IPS DF 6.9 (cell line): Measurements from ENCODE around the gene AOAH.

Experiments
- DNase-seq: peaks from one replicate; pipeline ENCODE4 v3.0.0-alpha.2; 2013; ENCODE audit warnings: low read depth, low spot score
- H3K27ac ChIP-seq: one replicate; pipeline ENCODE4 v1.5.1; 2013; ENCODE audit warnings: low read length, control low read depth
- H3K27me3 ChIP-seq: 2 replicates; pipeline ENCODE4 v1.6.1; 2013; ENCODE audit warnings: mild to moderate bottlenecking, low read length; ENCODE audit not compliant: control insufficient read depth, insufficient read depth
- H3K36me3 ChIP-seq: 2 replicates; pipeline ENCODE4 v1.6.1; 2013; ENCODE audit warnings: low read length; ENCODE audit not compliant: control insufficient read depth, insufficient read depth
- H3K4me1 ChIP-seq: 2 replicates; pipeline ENCODE4 v1.6.1; 2013; ENCODE audit warnings: low read length; ENCODE audit not compliant: control insufficient read depth, insufficient read depth
- H3K4me3 ChIP-seq: 2 replicates; pipeline ENCODE4 v1.5.1; 2013; ENCODE audit warnings: mild to moderate bottlenecking, low read length
- H3K9me3 ChIP-seq: 2 replicates; pipeline ENCODE4 v1.6.1; 2013; ENCODE audit warnings: low read length, inconsistent platforms; ENCODE audit not compliant: control insufficient read depth, insufficient read depth
- WGBS: extraction: QIAGEN DNeasy Blood & Tissue Kit; methylation state at CpG from one replicate; pipeline ENCODE4 v1.1.7; 2013; ENCODE audit warnings: mixed read lengths, missing lambda C conversion rate; ENCODE audit not compliant: insufficient read length, insufficient coverage; 5-methylcytosine and 5-hydroxymethylcytosine counted together

The AOAH gene

GRCh38 chr7:36615852-36616540 is 108.3 kb downstream of the AOAH start:
- no CpG with 5 or more reads among the region's 10 CpGs for WGBS

GRCh38 chr7:36614959-36615358 is 109.3 kb downstream of the AOAH start:
- WGBS, result no CpG with 5 or more reads among the region's 2 CpGs
- Histone ChIP-seq H3K27me3 (no peaks in the 10 kb centered on the region), H3K9me3 (no peaks in the 10 kb centered on the region), H3K4me3 (no peak overlapping the region), H3K36me3 (no peaks in the 10 kb centered on the region), H3K4me1 (peaks cover 2% of the 10 kb centered on the region; the same call in 1 of the 2 replicates), H3K27ac (no peak overlapping the region)
- DNase-seq, result no peak

More at GRCh38 chr7:36615852-36616540, 108.3 kb downstream of the AOAH start:
- Histone ChIP-seq H3K4me3 (no peak overlapping the region), H3K36me3 (no peaks in the 10 kb centered on the region), H3K9me3 (no peaks in the 10 kb centered on the region), H3K27me3 (no peaks in the 10 kb centered on the region), H3K4me1 (peaks cover 2% of the 10 kb centered on the region; the same call in 1 of the 2 replicates), H3K27ac (no peak overlapping the region)
- DNase-seq, result no peak

GRCh38 chr7:36613031-36613614 is 111.2 kb downstream of the AOAH start:
- Histone ChIP-seq H3K4me3 (no peak overlapping the region), H3K4me1 (peaks cover 4% of the 10 kb centered on the region; the same call in 1 of the 2 replicates), H3K9me3 (no peaks in the 10 kb centered on the region), H3K27me3 (no peaks in the 10 kb centered on the region), H3K27ac (no peak overlapping the region), H3K36me3 (no peaks in the 10 kb centered on the region)
- no CpG with 5 or more reads among the region's 4 CpGs for WGBS
- no peak for DNase-seq

- no peaks in the 10 kb centered on the region for H3K36me3 ChIP-seq
- no CpG with 5 or more reads among the region's 6 CpGs for WGBS
Observed at GRCh38 chr7:36611703-36612102, 112.6 kb downstream of the AOAH start.

GRCh38 chr7:36607721-36608095 is 116.6 kb downstream of the AOAH start:
- DNase-seq, result no peak
- Histone ChIP-seq H3K27me3 (no peaks in the 10 kb centered on the region), H3K36me3 (no peaks in the 10 kb centered on the region), H3K9me3 (no peaks in the 10 kb centered on the region), H3K4me3 (no peak overlapping the region), H3K4me1 (0 out of 2 replicates have a peak, but pooled peaks cover 1% of the 10 kb centered on the region), H3K27ac (no peak overlapping the region)
- no CpG with 5 or more reads among the region's 3 CpGs for WGBS

More at GRCh38 chr7:36611703-36612102, 112.6 kb downstream of the AOAH start:
- no peaks in the 10 kb centered on the region for H3K9me3 ChIP-seq
- DNase-seq, result no peak
- peaks cover 4% of the 10 kb centered on the region; the same call in 1 of the 2 replicates for H3K4me1 ChIP-seq
- H3K27ac ChIP-seq, result no peak overlapping the region
- H3K27me3 ChIP-seq, result no peaks in the 10 kb centered on the region
- H3K4me3 ChIP-seq, result no peak overlapping the region

DNA sequence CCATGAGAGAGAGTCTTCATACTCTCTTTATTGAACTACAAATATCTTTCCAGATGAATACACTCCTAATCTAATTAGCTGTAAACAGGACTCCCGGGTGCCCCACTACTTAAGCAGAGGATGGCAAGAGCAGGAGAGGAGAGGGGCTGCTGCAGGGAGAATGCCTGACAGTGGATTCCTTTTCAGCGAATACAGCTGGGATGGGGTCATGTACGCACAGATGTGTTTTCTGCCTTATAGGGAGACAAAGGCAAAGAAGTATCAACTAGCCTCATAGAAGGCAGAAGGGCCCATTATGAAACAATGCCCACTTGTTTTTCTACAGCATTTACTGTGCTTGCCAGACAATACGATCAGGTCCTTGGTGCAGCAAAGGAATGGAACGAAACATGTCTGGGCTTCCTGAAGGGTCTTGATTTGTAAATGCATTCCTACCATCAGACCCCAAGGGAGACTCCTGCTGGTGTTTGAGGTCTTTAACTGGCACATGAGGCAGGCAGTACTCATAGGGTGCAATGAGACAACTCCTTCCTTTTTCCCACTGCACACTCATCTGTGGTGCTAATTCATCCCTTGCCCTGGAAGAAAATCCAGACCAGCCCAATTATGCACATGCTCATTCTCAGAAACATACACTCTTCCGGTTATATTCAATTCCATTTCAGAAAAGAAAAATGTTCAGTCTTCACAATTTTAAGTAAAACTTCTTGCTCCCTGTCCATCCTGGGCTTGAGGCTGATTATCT is 117.1 kb downstream of the AOAH start:
- DNase-seq, result no peak
- no CpG with 5 or more reads among the region's 6 CpGs for WGBS
- Histone ChIP-seq H3K4me3 (no peak overlapping the region), H3K27me3 (no peaks in the 10 kb centered on the region), H3K27ac (no peak overlapping the region), H3K36me3 (no peaks in the 10 kb centered on the region), H3K9me3 (no peaks in the 10 kb centered on the region), H3K4me1 (0 out of 2 replicates have a peak, but pooled peaks cover 1% of the 10 kb centered on the region)

DNA sequence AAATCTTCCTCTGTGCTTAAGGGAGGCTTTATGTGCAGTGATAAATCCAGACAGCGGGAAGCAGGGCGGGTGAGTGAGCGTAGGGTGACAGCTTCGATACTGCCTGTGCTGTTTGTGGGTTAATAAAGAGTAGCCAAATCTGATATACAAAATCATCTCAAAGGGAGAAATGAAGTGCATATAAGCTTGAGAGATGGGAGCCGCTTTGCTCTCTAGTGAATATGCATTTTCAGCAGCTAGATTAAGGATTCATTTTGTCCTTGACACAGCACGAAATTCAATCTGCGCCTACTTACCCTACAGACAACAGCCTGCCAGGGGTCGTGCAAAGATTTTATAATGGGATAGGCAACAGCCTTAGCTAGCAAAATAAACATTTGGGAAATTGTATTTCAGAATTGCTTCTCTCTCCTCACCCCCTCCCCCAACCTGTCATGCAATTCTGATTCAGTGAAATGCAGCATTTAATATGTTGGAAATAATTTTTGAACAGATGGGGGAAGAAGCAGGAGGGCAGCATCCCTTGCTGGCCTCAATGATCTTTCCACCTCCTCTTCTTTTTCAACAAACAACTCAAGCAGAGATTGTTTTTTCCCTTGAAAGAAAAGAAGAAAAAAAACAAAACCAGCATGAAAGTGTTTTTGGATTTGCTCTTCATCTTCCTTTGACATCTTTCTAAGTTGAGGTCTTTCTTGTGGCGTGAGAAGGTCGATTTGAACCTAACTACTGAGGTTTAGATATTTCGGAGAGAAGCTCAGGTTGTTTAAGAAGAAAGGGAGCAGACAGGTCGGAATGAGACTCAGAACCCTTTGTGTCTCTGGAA is 117.9 kb downstream of the AOAH start:
- no peak for DNase-seq
- no CpG with 5 or more reads among the region's 12 CpGs for WGBS
- H3K4me1 ChIP-seq, result 0 out of 2 replicates have a peak, but pooled peaks cover 1% of the 10 kb centered on the region
- no peak overlapping the region for H3K4me3 ChIP-seq
- no peaks in the 10 kb centered on the region for H3K9me3 ChIP-seq
- no peak overlapping the region for H3K27ac ChIP-seq
- H3K27me3 ChIP-seq, result no peaks in the 10 kb centered on the region
- H3K36me3 ChIP-seq, result no peaks in the 10 kb centered on the region

DNA sequence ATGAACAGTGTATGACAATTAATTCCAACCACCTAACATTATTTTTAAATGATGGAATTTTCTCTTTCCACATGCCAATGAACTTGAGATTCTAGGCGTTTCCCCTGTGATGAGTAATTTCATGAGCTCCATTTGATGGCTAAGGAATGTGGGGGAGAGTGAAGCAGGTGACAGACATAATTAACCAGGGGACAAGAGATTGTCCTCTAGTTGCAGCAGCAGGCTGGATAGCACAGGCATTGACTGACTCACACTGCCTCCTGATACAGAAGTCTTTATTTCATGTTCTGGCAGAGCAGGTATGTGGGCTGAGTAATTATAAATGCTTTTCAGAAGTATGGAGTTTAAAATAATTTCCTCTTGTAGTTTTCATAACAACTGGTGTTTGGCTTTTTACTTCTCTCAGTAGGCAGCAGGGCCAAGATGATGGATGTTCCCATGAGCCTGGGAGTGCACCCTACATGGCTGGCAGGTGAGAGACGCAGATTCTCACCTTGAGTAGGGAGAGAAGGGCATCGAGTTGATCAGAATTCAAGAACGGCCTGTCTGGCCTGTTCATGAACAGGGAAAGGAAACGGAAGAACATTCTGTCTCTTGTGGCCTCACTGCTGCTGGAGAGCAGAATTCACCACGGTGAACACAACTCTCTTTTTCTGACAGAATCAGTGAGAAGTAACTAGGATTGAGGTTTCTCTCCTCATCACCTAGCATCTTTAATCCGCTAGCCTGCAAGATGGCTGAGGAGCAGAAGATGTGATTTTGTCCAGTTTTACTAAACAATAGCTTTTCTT is 118.8 kb downstream of the AOAH start:
- H3K36me3 ChIP-seq, result no peaks in the 10 kb centered on the region
- no peak overlapping the region for H3K4me3 ChIP-seq
- no peak overlapping the region for H3K27ac ChIP-seq
- no peak for DNase-seq
- H3K27me3 ChIP-seq, result no peaks in the 10 kb centered on the region
- WGBS, result no CpG with 5 or more reads among the region's 7 CpGs
- H3K4me1 ChIP-seq, result 0 out of 2 replicates have a peak, but pooled peaks cover 1% of the 10 kb centered on the region
- H3K9me3 ChIP-seq, result no peaks in the 10 kb centered on the region

DNA sequence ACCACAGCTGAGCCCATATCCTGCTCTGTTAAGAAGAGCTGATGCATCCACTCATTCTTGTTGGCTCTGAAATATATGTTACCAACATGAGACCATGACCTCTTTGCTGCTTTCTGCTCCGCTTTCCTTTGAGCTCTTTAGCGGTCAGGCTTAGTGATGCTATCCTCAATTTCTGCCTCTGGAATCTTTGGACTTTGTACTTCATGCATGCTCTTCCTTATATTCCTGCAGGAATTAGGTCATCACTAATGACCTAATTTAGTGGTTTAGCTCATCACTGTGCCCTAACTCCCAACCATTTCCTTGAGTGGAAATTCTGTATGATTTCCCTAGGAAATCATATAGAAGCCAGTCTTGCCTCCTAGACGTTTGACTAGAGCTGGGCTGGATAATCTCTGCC is 119.5 kb downstream of the AOAH start:
- H3K4me1 ChIP-seq, result 0 out of 2 replicates have a peak, but pooled peaks cover 1% of the 10 kb centered on the region

More for the DNA sequence above, 119.5 kb downstream of the AOAH start:
- Histone ChIP-seq H3K27ac (no peak overlapping the region), H3K27me3 (no peaks in the 10 kb centered on the region), H3K9me3 (no peaks in the 10 kb centered on the region), H3K4me3 (no peak overlapping the region), H3K36me3 (no peaks in the 10 kb centered on the region)
- no CpG with 5 or more reads among the region's 3 CpGs for WGBS
- no peak for DNase-seq
